ENCODE results near the gene RPTOR. TPM values are rescaled to one million over a fixed set of nuclear protein-coding genes. Genes with fewer than 3 reads are reported as not detected.

Gene RPTOR
- total and polyA plus RNA-seq, 10 of the 15 experiments (the other 5 are each of a cell fraction or from before 2014, with no cell fraction given) = 0.18 to 32.1 (median 7.8) TPM

- ChIA-PET RAD21 (ENCODE audit: unreplicated experiment) (no interaction called here), POLR2A (no interaction called here), SMC1A (ENCODE audit: uncharacterized antibody, unreplicated experiment) (no interaction called here), CTCF (interaction anchor here (0.6 to 0.9 kb wide), 2 partner anchors 16 to 24 kb away, joined by 3 read pairs; no protein-coding TSS in a partner anchor)
- 94% methylated on average over 8 of the region's 8 CpGs for WGBS (ENCODE audit: insufficient coverage, insufficient replicate concordance, low lambda C conversion rate, missing lambda C conversion rate)
- no TSS peak for BruUV-seq (replicated peaks)
- Histone ChIP-seq H3K4me2 (ENCODE audit: control insufficient read depth, insufficient read depth) (no peak overlapping the region), H3K9ac (ENCODE audit: control insufficient read depth, insufficient read depth, low read length) (no peak overlapping the region), H2AFZ (ENCODE audit: control insufficient read depth, low read depth, low read length) (no peak overlapping the region), H3K27me3 (replicated peaks in 1 of 2; ENCODE audit: control insufficient read depth in 2 of 2, insufficient read depth in 2 of 2, low read length in 1 of 2) (no peaks in the 10 kb centered on the region), H4K20me1 (ENCODE audit: control insufficient read depth, insufficient read depth) (no peaks in the 10 kb centered on the region), H3K4me1 (ENCODE audit: control insufficient read depth, insufficient read depth, low read length) (peaks cover 11% of the 10 kb centered on the region), H3K36me3 (ENCODE audit: control insufficient read depth in 2 of 2, insufficient read depth in 2 of 2, low read length in 1 of 2) (peaks cover 0 to 2% of the 10 kb centered on the region in 2 experiments; a peak in 2 of 4 replicates), H3K9me3 (replicated peaks; ENCODE audit: control insufficient read depth, insufficient read depth, low read length) (no peaks in the 10 kb centered on the region; the same call in 2 of the 3 replicates), H3K4me3 (no peak overlapping the region), H3K79me2 (ENCODE audit: control insufficient read depth, insufficient read depth, low read length) (peaks cover 27% of the 10 kb centered on the region), H3K27ac (ENCODE audit: control insufficient read depth, insufficient read depth) (peak overlapping the region; percentile 8)
- DNase-seq (ENCODE audit: low read depth, low spot score) (no peak), FAIRE-seq (no peak), ATAC-seq (no peak)
- in situ Hi-C loops (cut with MboI) (no loop called here), intact Hi-C loops (cut with micrococcal nuclease; ENCODE audit: unreplicated experiment) (no loop called here)
- TF ChIP-seq BMI1 (IDR thresholded peaks at IDR 0.05; ENCODE audit: borderline replicate concordance) = no peak
These were observed 55.1 kb downstream of the RPTOR start for GRCh38 chr17:80599546-80600305.

GRCh38 chr17:80601146-80601545 is 56.5 kb downstream of the RPTOR start:
- in situ Hi-C loops (cut with MboI) (no loop called here), intact Hi-C loops (cut with micrococcal nuclease; ENCODE audit: unreplicated experiment) (no loop called here)
- ChIA-PET POLR2A (no interaction called here), SMC1A (ENCODE audit: uncharacterized antibody, unreplicated experiment) (no interaction called here), CTCF (no interaction called here), RAD21 (ENCODE audit: unreplicated experiment) (no interaction called here)
- no peak overlapping the region for H3K4me2 ChIP-seq (ENCODE audit: control insufficient read depth, insufficient read depth)
- H3K4me1 ChIP-seq (ENCODE audit: control insufficient read depth, insufficient read depth, low read length) = peaks cover 20% of the 10 kb centered on the region
- H3K36me3 ChIP-seq (ENCODE audit: control insufficient read depth in 2 of 2, insufficient read depth in 2 of 2, low read length in 1 of 2) = peaks cover 0 to 2% of the 10 kb centered on the region in 2 experiments; a peak in 2 of 4 replicates
- H3K27me3 ChIP-seq (replicated peaks in 1 of 2; ENCODE audit: control insufficient read depth in 2 of 2, insufficient read depth in 2 of 2, low read length in 1 of 2) = no peaks in the 10 kb centered on the region
- H3K4me3 ChIP-seq = no peak overlapping the region
- peaks cover 26% of the 10 kb centered on the region for H3K79me2 ChIP-seq (ENCODE audit: control insufficient read depth, insufficient read depth, low read length)
- no peak overlapping the region for H3K27ac ChIP-seq (ENCODE audit: control insufficient read depth, insufficient read depth)
- no peak for FAIRE-seq
- no peaks in the 10 kb centered on the region; the same call in 2 of the 3 replicates for H3K9me3 ChIP-seq (replicated peaks; ENCODE audit: control insufficient read depth, insufficient read depth, low read length)
- no peaks in the 10 kb centered on the region; the same call in 1 of the 2 replicates for H4K20me1 ChIP-seq (ENCODE audit: control insufficient read depth, insufficient read depth)
- no peak overlapping the region for H3K9ac ChIP-seq (ENCODE audit: control insufficient read depth, insufficient read depth, low read length)
- ATAC-seq = no peak
- DNase-seq (ENCODE audit: low read depth, low spot score) = no peak
- H2AFZ ChIP-seq (ENCODE audit: control insufficient read depth, low read depth, low read length) = no peak overlapping the region
- 97% methylated on average over 12 of the region's 12 CpGs for WGBS (ENCODE audit: insufficient coverage, insufficient replicate concordance, low lambda C conversion rate, missing lambda C conversion rate)
- no TSS peak for BruUV-seq (replicated peaks)
- no peak for TF ChIP-seq ZNF274 (IDR thresholded peaks at IDR 0.05; ENCODE audit: insufficient read depth, insufficient read length)
- TF ChIP-seq RELA (IDR thresholded peaks at IDR 0.05; ENCODE audit: borderline replicate concordance, partially characterized antibody) = no peak
- no peak for TF ChIP-seq ZBTB40 (IDR thresholded peaks at IDR 0.05; ENCODE audit: borderline replicate concordance)
- no peak for TF ChIP-seq ZNF207 (IDR thresholded peaks at IDR 0.05; ENCODE audit: borderline replicate concordance)
- no peak for TF ChIP-seq SREBF1 (IDR thresholded peaks at IDR 0.05; ENCODE audit: low read length)
- no peak for TF ChIP-seq SKIL (IDR thresholded peaks at IDR 0.05; ENCODE audit: low read depth, poor library complexity, severe bottlenecking)
